Adipocyte (in vitro differentiated cells): ENCODE results near the gene ELOVL3.
"Not testable (repeated sequence)": the region's sequence is repeated elsewhere in the genome, so short reads cannot be mapped to it uniquely, and the experiment has no call there.

ENCODE experiments used
- DNase-seq: peaks from one replicate; pipeline ENCODE4 v3.0.0-alpha.2; 2015; ENCODE audit warnings: low read depth
- H3K27me3 ChIP-seq: replicated peaks from 2 replicates; pipeline ENCODE4 v1.7.0; 2013; ENCODE audit warnings: mild to moderate bottlenecking, low read length, moderate library complexity; ENCODE audit not compliant: control insufficient read depth, insufficient read depth
- H3K36me3 ChIP-seq: 2 replicates; pipeline ENCODE4 v1.7.0; 2013; ENCODE audit warnings: low read length, mild to moderate bottlenecking, moderate library complexity; ENCODE audit not compliant: control insufficient read depth, insufficient read depth, severe bottlenecking
- H3K4me1 ChIP-seq: 2 replicates; pipeline ENCODE4 v1.7.0; 2013; ENCODE audit warnings: mild to moderate bottlenecking, low read length, moderate library complexity; ENCODE audit not compliant: control insufficient read depth, insufficient read depth
- H3K4me3 ChIP-seq: 2 replicates; pipeline ENCODE4 v1.7.0; 2013; ENCODE audit warnings: mild to moderate bottlenecking, low read length, moderate library complexity
- H3K9ac ChIP-seq: 2 replicates; pipeline ENCODE4 v1.7.0; 2013; ENCODE audit warnings: mild to moderate bottlenecking, low read length, moderate library complexity
- H3K9me3 ChIP-seq: 2 replicates; pipeline ENCODE4 v1.7.0; 2013; ENCODE audit warnings: mild to moderate bottlenecking, low read length, moderate library complexity; ENCODE audit not compliant: control insufficient read depth

Gene ELOVL3

DNA sequence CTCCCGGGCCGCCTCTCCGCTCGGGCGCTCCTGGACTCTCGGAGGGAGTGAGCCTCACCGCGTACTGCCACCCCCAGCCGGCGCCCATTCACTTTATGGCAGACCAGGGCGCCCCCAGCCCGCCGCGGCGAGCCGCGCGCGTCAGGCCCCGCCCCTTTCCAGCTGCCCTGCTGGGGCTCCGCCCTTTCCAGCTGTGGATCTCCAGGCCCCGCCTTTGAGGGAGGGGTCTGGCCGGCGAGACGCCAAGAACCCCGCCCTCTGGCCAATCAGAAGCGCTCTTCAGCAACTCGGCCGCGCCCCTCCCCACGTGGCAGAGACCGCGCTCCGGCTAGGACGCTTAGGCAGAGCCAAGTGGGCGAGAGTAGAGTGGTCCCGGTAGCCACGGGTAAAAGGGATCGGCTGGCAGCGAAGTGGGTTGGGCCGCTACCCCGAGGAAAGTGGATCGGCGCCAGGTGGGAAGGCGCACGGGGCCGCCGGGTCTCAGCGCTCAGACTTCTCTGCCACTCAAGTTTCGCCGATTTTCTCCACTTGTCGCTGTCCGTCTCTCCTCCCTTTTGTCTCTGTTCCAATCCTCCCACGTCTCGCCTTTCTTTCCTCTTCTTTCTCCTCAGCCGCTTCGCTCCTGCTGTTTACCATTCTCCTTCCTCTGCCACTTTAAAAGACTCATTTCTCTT lies 15.5 kb downstream of the ELOVL3 start, which contains the start of gene PITX3:
Gene PITX3, minus strand, starts transcription at position 69 of the 674 bp plus-strand sequence. CDS start 9,432 bp downstream, outside the sequence.
- Histone ChIP-seq H3K27me3 (peaks cover under 1% of the 10 kb centered on the region), H3K9ac (peak within 1 kb of the TSS; percentile 65), H3K9me3 (no peaks in the 10 kb centered on the region), H3K36me3 (no peaks in the 10 kb centered on the region), H3K4me3 (peak within 1 kb of the TSS; percentile 84), H3K4me1 (peaks cover 29% of the 10 kb centered on the region)
- peak; percentile 97 for DNase-seq

DNA sequence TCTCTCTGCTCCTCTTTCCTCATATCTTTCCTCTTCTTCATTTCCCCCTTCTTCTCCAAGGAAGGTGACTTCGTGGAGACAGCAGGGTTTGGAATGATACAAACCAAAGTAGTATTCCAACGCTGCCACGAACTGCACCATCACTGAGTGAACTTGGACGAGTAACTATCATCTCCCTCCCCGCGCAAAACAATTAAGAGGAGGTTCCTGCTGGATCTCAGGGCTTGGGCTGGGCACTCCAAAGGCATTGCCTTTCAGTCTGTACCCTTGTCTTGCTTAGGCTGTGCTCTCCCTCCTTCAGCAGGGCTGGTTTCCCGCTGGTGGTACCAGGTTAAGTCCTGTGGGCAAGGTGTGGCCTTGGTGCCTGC lies 16.0 kb downstream of the ELOVL3 start:
- no peaks in the 10 kb centered on the region for H3K9me3 ChIP-seq
- H3K9ac ChIP-seq = peak overlapping the region; percentile 59
- no peaks in the 10 kb centered on the region for H3K36me3 ChIP-seq
- peaks cover 34% of the 10 kb centered on the region for H3K4me1 ChIP-seq
- H3K27me3 ChIP-seq = no peaks in the 10 kb centered on the region
- peak overlapping the region; percentile 84 for H3K4me3 ChIP-seq
- DNase-seq = no peak

DNA sequence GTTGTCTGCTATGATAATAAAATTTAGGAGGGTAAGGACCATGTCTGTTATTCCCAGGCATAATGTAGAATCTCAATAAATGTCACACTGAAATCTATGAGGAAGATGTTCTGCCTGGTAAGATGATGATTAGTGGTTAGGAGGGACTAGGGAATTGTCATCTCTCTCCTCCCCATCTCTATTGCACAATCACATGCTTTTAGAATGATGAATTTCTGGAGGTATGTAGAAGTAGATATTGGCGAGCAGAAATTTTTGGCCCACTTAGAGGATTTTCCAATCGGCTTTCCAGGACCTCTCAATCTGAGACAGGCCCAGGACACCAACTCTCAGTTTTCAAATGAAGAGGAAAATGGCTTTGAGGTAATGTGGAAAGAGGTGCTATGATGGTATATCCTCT lies 17.2 kb downstream of the ELOVL3 start:
- H3K9me3 ChIP-seq = no peaks in the 10 kb centered on the region
- no peak overlapping the region for H3K4me3 ChIP-seq
- peaks cover 46% of the 10 kb centered on the region for H3K4me1 ChIP-seq
- no peak overlapping the region for H3K9ac ChIP-seq
- no peaks in the 10 kb centered on the region for H3K27me3 ChIP-seq
- peak; percentile 72 for DNase-seq
- H3K36me3 ChIP-seq = no peaks in the 10 kb centered on the region

DNA sequence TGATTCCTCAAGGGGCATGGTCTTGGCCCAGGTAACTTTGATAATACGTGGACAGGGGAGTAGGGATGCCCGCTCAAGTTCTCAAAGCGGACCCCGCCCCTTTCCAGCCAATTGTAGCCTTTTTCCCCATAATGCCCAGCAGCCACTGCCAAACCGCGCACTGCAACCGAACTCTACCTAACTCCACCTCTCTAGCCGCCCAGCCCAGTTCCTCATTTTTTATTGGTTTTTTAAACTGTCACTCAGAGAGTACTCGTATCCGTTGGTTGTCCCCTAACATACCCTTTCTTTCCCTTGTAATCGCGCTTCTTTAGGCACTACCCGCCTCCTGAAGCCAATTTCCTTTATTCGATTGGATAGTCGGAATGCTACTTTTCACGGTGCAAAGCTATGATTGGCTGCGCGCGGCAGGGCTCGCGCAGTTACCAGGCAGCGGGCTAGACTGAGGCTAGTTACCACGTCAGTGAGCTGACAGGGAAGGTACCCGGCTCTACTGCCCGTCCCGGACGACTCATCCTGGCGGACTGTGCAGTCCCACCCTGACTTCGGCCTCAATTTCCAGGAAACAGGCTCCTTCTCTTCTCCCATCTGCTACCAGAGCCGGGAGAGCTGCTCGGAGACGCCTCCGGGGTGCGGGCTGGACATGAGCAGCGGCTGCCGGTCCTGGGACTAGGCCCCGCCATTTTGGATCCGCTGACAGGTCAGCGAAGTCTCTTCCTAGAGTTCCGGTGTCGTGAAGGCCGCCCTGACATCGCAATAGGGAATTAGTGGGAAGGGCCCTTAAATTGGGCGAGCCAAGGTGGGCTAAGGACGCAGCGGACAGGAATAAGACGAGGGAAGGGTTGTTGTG lies 19.2 kb downstream of the ELOVL3 start, which contains the start of gene GBF1:
Gene GBF1, plus strand, starts transcription at position 451 of the 850 bp plus-strand sequence. CDS start 13,407 bp downstream, outside the sequence.
- peaks cover 52% of the 10 kb centered on the region for H3K4me1 ChIP-seq
- H3K36me3 ChIP-seq = no peaks in the 10 kb centered on the region
- DNase-seq = peak; percentile 100
- H3K9me3 ChIP-seq = no peaks in the 10 kb centered on the region
- no peaks in the 10 kb centered on the region for H3K27me3 ChIP-seq
- H3K4me3 ChIP-seq = peak within 1 kb of the TSS; percentile 99
- peak within 1 kb of the TSS; percentile 95 for H3K9ac ChIP-seq

DNA sequence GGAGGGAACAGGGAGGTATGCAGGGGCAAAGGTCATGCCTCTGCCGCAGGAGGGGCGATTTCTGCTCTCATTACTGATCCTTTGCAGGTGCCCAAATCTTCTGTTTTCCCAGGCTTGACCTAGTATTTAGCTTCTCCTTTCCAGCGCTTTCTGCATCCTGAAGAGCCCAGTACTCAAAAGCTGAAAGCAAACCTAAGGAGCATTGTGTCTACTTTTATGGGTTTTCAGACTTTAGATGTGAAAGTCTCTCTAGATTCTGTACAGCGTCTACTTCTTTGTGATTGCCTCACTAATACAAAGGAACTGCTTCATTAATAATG lies 19.8 kb downstream of the ELOVL3 start:
- no peaks in the 10 kb centered on the region for H3K9me3 ChIP-seq
- DNase-seq = no peak
- H3K36me3 ChIP-seq = no peaks in the 10 kb centered on the region
- H3K27me3 ChIP-seq = no peaks in the 10 kb centered on the region
- H3K4me1 ChIP-seq = peaks cover 47% of the 10 kb centered on the region
- peak overlapping the region; percentile 99 for H3K4me3 ChIP-seq
- peak overlapping the region; percentile 95 for H3K9ac ChIP-seq

DNA sequence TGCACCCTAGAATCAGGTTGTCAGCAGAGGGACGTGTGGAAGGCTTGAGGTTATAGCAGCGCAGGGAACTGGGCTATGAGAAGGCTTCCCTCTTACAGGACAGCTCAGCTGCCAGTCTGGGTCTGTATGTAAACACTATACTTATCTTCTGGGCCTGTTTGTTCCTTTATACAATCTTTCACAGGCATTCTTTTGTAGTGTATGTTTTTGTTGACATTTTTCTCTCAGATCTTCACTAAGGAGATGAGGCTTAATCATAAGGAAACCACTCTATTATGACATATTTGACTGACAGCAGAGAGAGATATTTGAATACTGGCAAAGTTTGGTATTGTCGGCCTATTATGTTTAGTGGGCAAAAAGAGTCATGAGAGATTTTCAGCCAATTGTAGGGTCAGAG lies 20.2 kb downstream of the ELOVL3 start:
- Histone ChIP-seq H3K36me3 (no peaks in the 10 kb centered on the region), H3K4me3 (peak overlapping the region; percentile 99), H3K27me3 (no peaks in the 10 kb centered on the region), H3K9ac (peak overlapping the region; percentile 95), H3K9me3 (no peaks in the 10 kb centered on the region), H3K4me1 (peaks cover 44% of the 10 kb centered on the region)
- DNase-seq = peak; percentile 45

DNA sequence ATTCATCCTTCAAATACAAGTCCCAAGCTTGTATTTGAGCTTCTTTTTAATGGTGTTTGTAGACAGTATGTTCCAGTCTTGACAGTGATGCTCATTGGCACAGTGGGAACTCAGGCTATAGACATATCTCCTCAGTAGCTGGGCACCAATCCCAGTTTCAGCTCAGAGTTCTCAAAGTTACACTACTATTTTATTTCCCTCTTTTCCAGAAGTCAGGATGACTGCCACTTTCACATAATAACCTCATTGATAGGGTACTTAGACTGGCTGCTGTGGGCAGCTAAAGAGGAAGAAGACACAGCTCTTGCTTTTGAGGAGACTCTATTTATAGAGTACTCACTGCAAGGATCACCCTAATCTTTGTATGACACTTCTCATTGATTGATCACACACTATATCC lies 21.6 kb downstream of the ELOVL3 start:
- Histone ChIP-seq H3K36me3 (no peaks in the 10 kb centered on the region), H3K4me3 (peak overlapping the region; percentile 99), H3K4me1 (peaks cover 39% of the 10 kb centered on the region), H3K27me3 (no peaks in the 10 kb centered on the region), H3K9ac (no peak overlapping the region), H3K9me3 (no peaks in the 10 kb centered on the region)
- no peak for DNase-seq

DNA sequence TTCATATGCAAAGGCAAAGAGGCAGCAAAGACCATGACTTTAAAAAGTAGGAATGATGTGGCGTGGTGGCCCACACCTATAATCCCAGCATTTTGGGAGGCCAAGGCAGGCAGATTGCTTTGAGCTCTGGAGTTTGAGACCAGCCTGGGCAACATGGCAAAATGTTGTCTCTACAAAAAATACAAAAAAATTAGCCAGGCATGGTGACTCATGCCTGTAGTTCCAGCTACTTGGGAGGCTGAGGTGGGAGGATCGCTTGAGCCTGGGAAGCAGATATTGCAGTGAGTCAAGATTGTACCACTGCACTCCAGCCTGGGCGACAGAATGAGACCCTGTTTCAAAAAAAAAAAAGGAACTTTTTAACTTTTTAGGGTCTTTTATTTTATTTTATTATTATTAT lies 26.4 kb downstream of the ELOVL3 start:
- DNase-seq, H3K27me3 ChIP-seq, H3K4me3 ChIP-seq, H3K36me3 ChIP-seq, H3K9ac ChIP-seq, H3K9me3 ChIP-seq: not testable (repeated sequence)
- H3K4me1 ChIP-seq = peaks cover 14% of the 10 kb centered on the region

DNA sequence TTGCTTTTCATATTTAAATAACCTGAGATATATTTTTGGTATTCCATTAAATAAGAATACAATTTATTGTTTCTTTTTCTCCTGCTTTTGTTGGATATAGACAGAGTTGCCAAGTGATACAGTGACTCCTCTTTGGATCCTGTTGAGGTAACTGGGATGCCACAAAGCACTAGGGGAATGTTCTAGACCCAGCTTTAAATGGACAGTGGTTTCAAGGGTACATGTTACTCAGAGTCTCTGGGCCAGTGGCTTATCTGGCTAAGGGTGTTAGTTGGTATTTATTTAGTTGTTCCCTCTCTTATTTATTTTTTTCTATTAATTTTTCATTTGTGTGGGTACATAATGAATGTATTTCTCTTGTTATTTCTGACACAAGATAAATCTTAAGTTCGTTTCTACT lies 28.3 kb downstream of the ELOVL3 start:
- DNase-seq = no peak
- peaks cover 7% of the 10 kb centered on the region for H3K36me3 ChIP-seq
- no peaks in the 10 kb centered on the region for H3K9me3 ChIP-seq

DNA sequence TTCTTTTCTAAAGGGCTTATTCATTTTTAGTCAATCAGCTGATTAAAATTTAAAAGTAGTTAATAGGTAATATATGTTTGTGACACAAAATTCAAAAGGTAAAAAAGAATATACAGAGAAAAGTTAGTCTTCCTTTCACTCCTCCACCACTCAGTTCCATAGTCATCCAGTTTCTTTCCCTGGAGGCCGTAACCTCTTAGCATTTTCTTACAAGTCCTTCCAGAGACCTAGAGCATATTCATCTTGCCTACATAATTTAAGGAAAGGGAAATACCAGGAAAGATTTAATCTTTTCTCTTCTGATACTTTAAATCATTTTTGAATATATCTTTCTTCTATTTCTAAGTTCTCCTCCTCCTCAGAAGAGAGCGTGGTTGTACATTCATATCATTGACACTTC lies 29.3 kb downstream of the ELOVL3 start:
- no peak overlapping the region for H3K4me3 ChIP-seq
- DNase-seq = no peak
- no peak overlapping the region for H3K9ac ChIP-seq
- no peaks in the 10 kb centered on the region for H3K4me1 ChIP-seq
- H3K27me3 ChIP-seq = no peaks in the 10 kb centered on the region
- peaks cover 14% of the 10 kb centered on the region for H3K36me3 ChIP-seq
- H3K9me3 ChIP-seq = no peaks in the 10 kb centered on the region

More for the DNA sequence above, 28.3 kb downstream of the ELOVL3 start:
- Histone ChIP-seq H3K9ac (no peak overlapping the region), H3K27me3 (no peaks in the 10 kb centered on the region), H3K4me1 (no peaks in the 10 kb centered on the region), H3K4me3 (no peak overlapping the region)

DNA sequence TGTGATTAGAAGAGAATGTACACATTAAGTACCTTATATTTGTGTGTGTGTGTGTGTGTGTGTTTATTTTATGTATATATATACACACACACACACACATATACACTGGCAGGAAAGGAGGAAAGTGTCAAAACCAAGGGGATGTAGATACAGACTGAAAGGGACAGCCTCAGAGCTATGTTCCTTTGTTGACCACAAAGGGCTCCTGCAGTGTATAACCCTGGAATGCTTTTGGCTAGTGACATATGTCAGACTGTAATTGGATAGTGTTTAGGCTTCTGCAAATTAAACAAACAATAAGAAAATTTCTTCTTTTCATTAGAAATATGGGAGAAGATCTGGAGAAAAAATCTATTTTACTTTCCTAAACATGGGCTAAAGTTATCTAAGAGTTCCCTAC lies 35.1 kb downstream of the ELOVL3 start:
- Histone ChIP-seq H3K9ac (no peak overlapping the region), H3K9me3 (no peaks in the 10 kb centered on the region), H3K4me3 (no peak overlapping the region), H3K27me3 (no peaks in the 10 kb centered on the region), H3K4me1 (peaks cover 31% of the 10 kb centered on the region), H3K36me3 (peaks cover 37% of the 10 kb centered on the region)
- peak; percentile 30 for DNase-seq
